ENCODE results near the gene PHLDA1.
"Not testable (repeated sequence)": the region's sequence is repeated elsewhere in the genome, so short reads cannot be mapped to it uniquely, and the experiment has no call there.

Gene PHLDA1

DNA sequence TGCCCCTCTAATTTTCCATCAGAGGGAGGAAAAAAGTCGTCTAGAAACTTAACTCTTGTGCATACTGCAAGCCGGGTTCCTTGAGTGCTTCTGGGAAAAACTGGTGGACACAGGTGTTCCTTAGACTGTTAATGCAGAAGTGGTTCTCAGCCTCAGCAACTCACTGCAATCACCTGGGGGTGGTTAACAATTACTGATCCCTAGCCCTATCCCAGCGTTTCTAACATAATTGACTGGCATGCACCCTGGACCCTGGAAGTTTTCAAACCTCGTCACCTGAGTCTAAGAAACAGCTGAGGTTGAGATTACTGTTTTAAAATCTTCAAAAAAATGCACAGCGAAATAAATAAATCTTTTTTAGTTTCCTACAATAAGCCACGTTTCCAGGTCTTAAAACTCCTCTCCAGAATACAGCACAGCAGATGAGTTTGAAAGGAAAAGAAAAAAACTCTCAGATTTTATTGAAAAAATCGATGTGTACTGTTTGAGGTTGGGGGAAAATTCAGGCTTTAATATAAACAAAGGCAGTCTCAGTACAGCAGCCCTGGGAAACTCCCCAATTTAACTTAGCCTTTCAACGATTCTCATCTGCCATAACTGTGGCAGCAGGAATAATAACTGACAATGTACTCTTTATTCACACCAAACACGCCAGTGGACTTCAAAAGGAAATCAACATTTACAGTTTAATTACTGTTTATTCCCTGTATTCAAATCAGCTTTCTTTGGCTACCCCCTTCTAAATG lies 45.4 kb downstream of the PHLDA1 start:
- in situ Hi-C loops (cut with MboI; ENCODE audit: low sequenced_read_pairs) = no loop called here

DNA sequence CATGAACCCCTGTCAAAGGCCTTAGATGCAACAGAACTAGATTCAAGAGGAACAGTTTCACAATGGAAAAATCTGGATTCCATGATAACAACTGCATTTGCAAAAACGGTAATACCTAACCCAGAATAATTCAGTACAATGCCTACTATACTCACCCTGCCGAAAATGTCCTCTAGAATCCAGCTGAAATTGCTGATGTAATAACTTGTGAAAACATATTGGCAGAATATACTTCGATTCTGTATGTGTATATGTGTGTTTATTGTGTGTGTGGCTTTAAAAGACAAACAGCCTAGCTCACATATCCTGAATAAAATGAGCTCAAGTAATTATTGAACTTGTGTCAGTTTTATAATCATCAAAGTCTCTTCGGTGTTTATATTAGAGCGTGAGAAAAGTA lies 46.0 kb downstream of the PHLDA1 start:
- in situ Hi-C loops (cut with MboI; ENCODE audit: low sequenced_read_pairs) = no loop called here

GRCh38 chr12:75984577-75985182 lies 46.9 kb downstream of the PHLDA1 start:
- in situ Hi-C loops (cut with MboI; ENCODE audit: low sequenced_read_pairs) = no loop called here

GRCh38 chr12:75983851-75984250 lies 47.7 kb downstream of the PHLDA1 start:
- in situ Hi-C loops (cut with MboI; ENCODE audit: low sequenced_read_pairs) = not testable (repeated sequence)

- in situ Hi-C loops (cut with MboI; ENCODE audit: low sequenced_read_pairs) = no loop called here
Observed at GRCh38 chr12:75982979-75983660, 48.5 kb downstream of the PHLDA1 start.

- in situ Hi-C loops (cut with MboI; ENCODE audit: low sequenced_read_pairs) = no loop called here
Observed at GRCh38 chr12:75982169-75982564, 49.4 kb downstream of the PHLDA1 start.

GRCh38 chr12:75981247-75982168 lies 50.1 kb downstream of the PHLDA1 start:
- in situ Hi-C loops (cut with MboI; ENCODE audit: low sequenced_read_pairs) = no loop called here

DNA sequence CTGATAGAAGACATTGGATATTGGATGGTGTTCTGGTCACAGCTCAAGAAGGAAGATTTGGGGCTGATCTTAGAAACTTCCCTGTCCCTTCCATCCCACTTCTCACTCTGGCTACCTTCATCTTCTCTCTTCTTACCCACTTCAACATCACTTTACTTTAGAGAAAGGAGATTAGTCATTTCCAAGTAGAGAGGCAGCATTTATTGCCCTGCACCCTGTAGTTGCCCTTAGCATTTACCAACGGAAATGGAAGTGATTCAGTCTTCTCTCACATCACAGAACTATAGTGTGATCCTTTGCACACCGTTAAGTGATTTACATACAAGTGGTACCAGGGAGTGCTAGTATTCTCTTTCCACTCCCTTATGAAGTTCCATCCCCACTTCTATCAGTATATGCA lies 52.4 kb downstream of the PHLDA1 start:
- in situ Hi-C loops (cut with MboI; ENCODE audit: low sequenced_read_pairs) = no loop called here

- in situ Hi-C loops (cut with MboI; ENCODE audit: low sequenced_read_pairs) = no loop called here
Observed at GRCh38 chr12:75978677-75979076, 52.9 kb downstream of the PHLDA1 start.

DNA sequence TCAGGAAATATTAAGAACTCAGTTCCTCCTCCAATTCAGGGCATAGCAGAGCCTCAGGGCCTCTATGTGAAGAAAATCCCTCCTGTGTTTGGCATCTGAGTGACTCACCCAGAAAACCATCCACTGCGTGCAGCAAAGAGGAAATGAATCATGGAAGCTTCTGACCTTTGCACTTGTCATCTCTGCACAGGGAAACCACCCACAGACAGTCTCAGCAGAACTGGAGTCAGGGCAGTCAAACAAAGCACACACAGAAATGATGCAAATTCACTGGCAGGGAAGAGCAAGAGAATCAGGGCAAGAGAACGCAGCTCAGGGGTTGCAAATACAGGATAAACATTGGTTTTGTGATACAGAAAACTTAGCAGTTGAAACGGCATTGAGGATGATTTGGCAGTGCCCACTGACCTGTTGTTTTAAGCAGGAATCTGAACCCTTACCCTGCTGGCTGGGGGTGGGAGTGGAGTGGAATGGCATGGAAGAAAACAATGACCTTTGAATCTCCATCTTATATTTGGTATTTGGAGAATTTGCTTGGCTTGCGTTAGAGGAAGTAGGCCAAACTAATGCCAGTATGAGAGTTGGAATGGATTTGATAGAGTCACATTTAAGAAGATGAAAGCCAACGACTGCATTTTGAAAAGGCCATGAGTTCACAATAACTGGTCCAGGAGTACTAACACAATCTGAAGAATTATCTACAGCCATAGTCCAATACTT lies 53.5 kb downstream of the PHLDA1 start:
- in situ Hi-C loops (cut with MboI; ENCODE audit: low sequenced_read_pairs) = no loop called here

DNA sequence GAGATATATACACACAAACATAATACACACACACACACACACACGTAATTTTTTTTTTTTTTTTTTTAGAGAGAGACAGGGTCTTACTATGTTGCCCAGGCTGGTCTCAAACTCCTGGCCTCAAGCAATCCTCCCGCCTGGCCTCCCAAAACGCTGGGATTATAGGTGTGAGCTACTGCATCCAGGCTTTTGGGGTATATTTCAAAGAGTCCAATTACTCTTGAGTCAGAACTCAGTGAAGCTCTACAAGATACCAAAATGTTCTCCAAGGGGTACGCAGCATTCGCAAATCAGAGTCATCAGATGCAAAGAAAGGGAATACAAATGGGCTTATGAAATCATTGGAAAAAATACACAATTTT lies 54.0 kb downstream of the PHLDA1 start:
- in situ Hi-C loops (cut with MboI; ENCODE audit: low sequenced_read_pairs) = no loop called here

DNA sequence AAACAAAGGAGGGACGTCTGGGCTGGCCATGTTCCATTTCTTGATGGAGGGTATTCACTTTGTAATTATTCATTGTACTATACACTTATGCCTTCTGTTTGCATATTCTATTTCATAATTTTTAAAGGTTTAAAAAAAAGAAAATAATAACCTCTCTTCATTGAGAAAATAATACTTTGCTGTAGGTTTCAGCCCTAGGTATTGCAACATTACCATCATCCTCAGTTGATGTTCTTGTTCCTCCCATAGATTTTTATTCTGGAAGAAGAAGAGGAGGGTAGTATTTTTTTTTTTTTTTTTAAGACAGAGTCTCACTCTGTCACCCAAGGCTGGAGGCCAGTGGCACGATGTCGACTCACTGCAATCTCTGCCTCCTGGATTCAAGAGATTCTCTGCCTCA lies 54.7 kb downstream of the PHLDA1 start:
- in situ Hi-C loops (cut with MboI; ENCODE audit: low sequenced_read_pairs) = no loop called here

DNA sequence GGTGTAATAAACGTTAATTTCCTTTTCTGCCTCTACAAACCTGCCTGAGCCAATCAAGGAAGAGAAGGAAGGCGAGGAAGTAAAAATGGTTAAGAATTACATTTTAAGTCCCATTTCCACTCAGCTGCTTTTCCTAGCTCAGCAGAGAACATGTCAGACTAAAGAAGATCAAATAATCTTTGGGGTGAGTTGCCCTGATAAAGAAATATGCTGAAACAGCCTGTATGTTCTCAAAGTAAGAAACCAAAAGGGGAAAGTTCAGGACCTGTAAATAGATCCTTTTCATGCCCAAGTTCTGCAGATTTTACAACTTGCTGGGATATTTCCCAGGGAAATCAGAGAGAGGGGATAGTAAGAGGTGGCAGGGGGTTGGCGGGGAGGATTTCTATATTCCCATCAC lies 55.5 kb downstream of the PHLDA1 start:
- in situ Hi-C loops (cut with MboI; ENCODE audit: low sequenced_read_pairs) = no loop called here

GRCh38 chr12:75975702-75976101 lies 55.9 kb downstream of the PHLDA1 start:
- in situ Hi-C loops (cut with MboI; ENCODE audit: low sequenced_read_pairs) = no loop called here
